ENCODE measurements around the gene PARD3. TPM values are rescaled to one million over a fixed set of nuclear protein-coding genes. Genes with fewer than 3 reads are reported as not detected.

PARD3 gene
- total RNA-seq, 1 experiment from 2014 or later = 46.3 TPM

GRCh38 chr10:34731885-34732701, 83.0 kb downstream of the PARD3 start:
- H3K4me1 ChIP-seq (ENCODE audit: control insufficient read depth in 1 of 2, insufficient read depth in 2 of 2, low read length in 2 of 2) = peaks cover 43 to 62% of the 10 kb centered on the region in 2 experiments
- TF ChIP-seq, protein P1, sequence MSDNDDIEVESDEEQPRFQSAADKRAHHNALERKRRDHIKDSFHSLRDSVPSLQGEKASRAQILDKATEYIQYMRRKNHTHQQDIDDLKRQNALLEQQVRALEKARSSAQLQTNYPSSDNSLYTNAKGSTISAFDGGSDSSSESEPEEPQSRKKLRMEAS (IDR thresholded peaks at IDR 0.05) = no peak
- TF ChIP-seq EZH2phosphoT487 (IDR thresholded peaks at IDR 0.05; ENCODE audit: borderline replicate concordance) = no peak
- no peak for TF ChIP-seq POLR2A (IDR thresholded peaks at IDR 0.05; ENCODE audit: borderline replicate concordance, extremely low read depth, insufficient read depth, insufficient read length)
- peak; percentile 63 for TF ChIP-seq FOSL1 (IDR thresholded peaks at IDR 0.05; ENCODE audit: low read depth)
- TF ChIP-seq ZBTB33 (IDR thresholded peaks at IDR 0.05; ENCODE audit: extremely low read depth, insufficient replicate concordance, low read length) = no peak
- TF ChIP-seq REST (IDR thresholded peaks at IDR 0.05; ENCODE audit: low read depth) = no peak
- TF ChIP-seq YY1 (IDR thresholded peaks at IDR 0.05; ENCODE audit: extremely low read depth, insufficient replicate concordance, low read depth, low read length) = no peak
- no peak for TF ChIP-seq EZH2 (IDR thresholded peaks at IDR 0.05)
- TF ChIP-seq CBX3 (IDR thresholded peaks at IDR 0.05; ENCODE audit: low read depth) = no peak
- peak; percentile 44; the same call in 1 of the 2 replicates for TF ChIP-seq SP1 (IDR thresholded peaks at IDR 0.05; ENCODE audit: low read depth)
- peak; percentile 64 for TF ChIP-seq JUND (IDR thresholded peaks at IDR 0.05)
- peak; percentile 68 for TF ChIP-seq CEBPB (IDR thresholded peaks at IDR 0.05; ENCODE audit: low read depth)
- TF ChIP-seq ELF1 (IDR thresholded peaks at IDR 0.05; ENCODE audit: borderline replicate concordance, low read depth) = no peak
- no peak for TF ChIP-seq SIN3A (IDR thresholded peaks at IDR 0.05; ENCODE audit: low read depth)
- no peak for TF ChIP-seq RAD21 (IDR thresholded peaks at IDR 0.05; ENCODE audit: low read depth)
- no peak for TF ChIP-seq SRF (IDR thresholded peaks at IDR 0.05; ENCODE audit: low read depth)
- TF ChIP-seq EGR1 (IDR thresholded peaks at IDR 0.05; ENCODE audit: low read depth) = no peak
- TF ChIP-seq ZFX (IDR thresholded peaks at IDR 0.05) = no peak
- no peak for TF ChIP-seq ZNF274 (IDR thresholded peaks at IDR 0.05; ENCODE audit: low read depth, low read length)
- TF ChIP-seq ATF3 (IDR thresholded peaks at IDR 0.05) = no peak
- DNase-seq (ENCODE audit: low read depth, low spot score) (no peak), ATAC-seq (peak; percentile 58)
- peak overlapping the region; percentile 65 for H3K4me2 ChIP-seq (ENCODE audit: low read length)
- RAD21 ChIA-PET (ENCODE audit: low non-redundant PET in 1 of 2, low total read pairs in 2 of 2, uncharacterized antibody in 2 of 2, unreplicated experiment in 2 of 2) = interaction anchor here in 1 of 2 experiments (1.1 kb wide), 1 partner anchor 26 kb away, joined by 3 read pairs; no protein-coding TSS in a partner anchor
- no peaks in the 10 kb centered on the region for H3K9me3 ChIP-seq (ENCODE audit: control insufficient read depth in 1 of 2, insufficient read depth in 1 of 2, low read depth in 1 of 2, low read length in 2 of 2)
- intact Hi-C loops (cut with micrococcal nuclease) = no loop called here
- H3K9ac ChIP-seq (ENCODE audit: low read length) = no peak overlapping the region
- H2AFZ ChIP-seq (ENCODE audit: low read depth, low read length, poor library complexity, severe bottlenecking) = no peak overlapping the region
- peaks cover 68% of the 10 kb centered on the region for H3K79me2 ChIP-seq (ENCODE audit: insufficient read depth, low read length)
- peaks cover 15% of the 10 kb centered on the region; the same call in 1 of the 2 replicates for H4K20me1 ChIP-seq (ENCODE audit: insufficient read depth)
- no peaks in the 10 kb centered on the region for H3K27me3 ChIP-seq (ENCODE audit: insufficient read depth, low read length)
- BruUV-seq (replicated peaks) = no TSS peak
- no peaks in the 10 kb centered on the region for H3K36me3 ChIP-seq (ENCODE audit: control insufficient read depth in 1 of 2, insufficient read depth in 2 of 2, low read length in 2 of 2)
- no peaks in the 10 kb centered on the region for H3K9me2 ChIP-seq (ENCODE audit: insufficient read depth)
- CTCF ChIA-PET = interaction anchor here (0.8 to 3.3 kb wide), 17 partner anchors 8 to 225 kb away, joined by 3 to 36 read pairs (median 5); no protein-coding TSS in a partner anchor
- POLR2A ChIA-PET = no interaction called here
- H3K27ac ChIP-seq (ENCODE audit: low read depth, low read length) = peak overlapping the region; percentile 37; the same call in 1 of the 2 replicates
- H3K4me3 ChIP-seq (replicated peaks in 1 of 2; ENCODE audit: low read depth in 1 of 2, low read length in 2 of 2) = peak overlapping the region in 1 of 2 experiments; percentile 12; a peak in 1 of 4 replicates

Measured in HCT116 (cell line).